GM18499 (cell line): ENCODE data around the gene GPR158.

Experiments used
- ATAC-seq: cut with Tn5 transposase; IDR thresholded peaks from one replicate; pipeline ENCODE4 v1.9.1; 2021; ENCODE audit warnings: moderate number of reproducible peaks; ENCODE audit not compliant: insufficient read depth, unreplicated experiment

GPR158 gene

DNA sequence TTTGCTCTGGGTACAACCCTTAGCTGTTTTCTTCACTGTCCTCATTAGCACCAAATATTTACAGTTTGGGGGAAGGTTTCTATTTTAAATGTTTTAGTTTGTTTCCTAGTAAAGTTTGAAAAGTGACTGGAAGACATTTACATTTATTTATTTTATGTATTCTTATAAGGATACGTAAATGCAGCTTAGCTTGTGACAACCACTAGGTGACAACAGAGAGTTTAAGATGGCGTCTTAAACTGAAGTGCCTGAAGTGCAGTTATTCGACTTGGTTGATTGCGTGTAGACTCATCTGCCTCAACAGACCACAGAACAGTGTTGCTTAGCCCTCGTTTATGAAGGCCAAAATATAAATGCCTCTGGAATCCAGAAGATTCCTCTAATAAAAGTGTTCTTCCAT is 381.1 kb downstream of the GPR158 start:
- ATAC-seq: no peak

DNA sequence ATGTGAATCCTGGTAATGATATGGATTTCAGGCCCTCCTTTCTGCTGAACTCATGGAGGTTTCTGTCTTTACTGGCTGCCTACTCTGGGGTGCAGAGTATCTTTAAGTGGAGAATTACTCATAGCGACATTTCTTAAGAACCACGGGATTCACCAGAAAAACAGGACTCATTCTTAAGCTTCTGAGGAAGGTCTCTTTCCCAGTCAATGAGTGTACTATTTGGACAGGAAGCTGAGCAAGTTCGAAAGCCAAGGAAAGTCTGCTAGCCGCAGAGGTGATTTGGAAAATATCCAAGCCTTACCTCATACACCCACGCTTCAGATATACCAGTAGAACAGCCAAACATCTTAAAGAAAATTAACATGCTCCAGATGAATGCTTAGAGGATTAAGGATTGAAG is 381.7 kb downstream of the GPR158 start:
- ATAC-seq: no peak

GRCh38 chr10:25557136-25557535 is 382.3 kb downstream of the GPR158 start:
- ATAC-seq: no peak

GRCh38 chr10:25561758-25562157 is 387.0 kb downstream of the GPR158 start:
- no peak for ATAC-seq

DNA sequence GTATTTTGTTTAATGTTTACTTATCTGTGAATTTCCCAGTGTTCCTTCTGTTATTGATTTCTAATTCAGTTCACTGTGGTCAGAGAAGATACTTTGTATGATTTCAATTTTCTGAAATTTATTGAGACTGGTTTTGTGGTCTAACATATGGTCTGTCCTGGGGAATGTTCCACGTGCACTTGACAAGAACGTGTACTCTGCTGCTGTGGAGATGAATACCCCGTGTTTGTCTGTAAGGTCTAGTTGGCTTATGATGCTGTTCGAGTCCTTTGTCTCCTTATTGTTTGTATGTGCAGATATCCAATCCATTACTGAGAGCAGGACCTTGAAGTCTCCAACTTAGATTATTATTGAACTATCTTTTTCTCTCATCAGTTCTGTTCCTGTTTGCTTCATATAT is 387.7 kb downstream of the GPR158 start:
- no peak for ATAC-seq

GRCh38 chr10:25564351-25564750 is 389.6 kb downstream of the GPR158 start:
- ATAC-seq: no peak

DNA sequence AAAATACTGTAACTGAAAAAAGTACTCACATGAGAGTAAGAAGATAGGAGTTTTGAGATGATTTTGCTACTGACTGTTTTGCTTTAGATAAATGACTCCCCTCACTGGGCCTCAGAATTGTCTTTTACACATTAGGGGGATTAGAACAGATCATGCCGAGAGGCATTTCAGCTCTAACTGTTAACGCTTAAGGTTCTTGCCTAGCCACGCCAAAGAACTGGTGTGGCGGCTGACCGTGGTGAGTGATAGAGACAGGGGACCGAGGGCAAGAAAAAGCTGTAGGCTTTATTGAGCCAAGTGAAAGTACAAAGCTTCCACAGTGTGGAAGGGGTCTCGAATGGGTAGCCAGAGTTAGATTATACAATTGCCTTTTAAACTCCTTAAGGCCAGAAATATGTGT is 390.8 kb downstream of the GPR158 start:
- ATAC-seq: no peak

DNA sequence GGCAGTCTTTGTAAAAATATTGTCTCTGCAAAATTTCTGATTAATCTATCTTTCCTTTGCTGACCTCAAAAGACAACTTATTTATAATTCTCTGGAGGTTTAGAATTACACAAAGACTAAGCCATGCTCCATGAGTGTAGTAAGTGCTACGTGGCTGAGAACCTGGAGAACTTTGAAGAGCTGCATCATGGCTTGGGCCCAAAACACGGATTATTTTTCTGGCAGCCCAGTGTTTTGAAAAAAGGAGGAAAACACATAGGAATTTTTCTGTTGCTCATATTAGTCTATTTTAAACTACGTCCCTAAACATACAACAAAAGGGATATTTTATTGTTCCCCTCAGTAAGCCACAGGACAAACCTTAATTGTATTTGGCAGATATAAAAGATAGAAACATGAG is 398.5 kb downstream of the GPR158 start:
- ATAC-seq: no peak

DNA sequence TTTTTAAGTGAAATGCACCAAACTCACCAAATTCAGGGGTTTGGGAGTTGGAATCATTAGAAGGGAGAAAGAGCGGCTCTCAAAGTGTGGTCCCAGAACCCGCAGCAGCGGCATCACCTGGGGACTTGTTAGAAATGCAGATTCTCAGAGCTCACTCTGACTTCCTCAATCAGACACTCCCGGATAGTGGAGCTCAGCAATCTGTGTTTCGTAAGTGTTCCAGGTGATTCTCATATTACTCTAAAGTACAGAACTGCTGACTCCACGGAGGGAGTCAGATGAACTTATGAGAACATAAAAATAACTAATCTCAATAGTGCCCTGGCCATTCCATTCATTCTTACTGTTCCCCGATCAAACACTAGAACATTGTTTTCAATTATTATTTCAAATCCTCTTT is 400.5 kb downstream of the GPR158 start:
- no peak for ATAC-seq

GRCh38 chr10:25578061-25578460 is 403.3 kb downstream of the GPR158 start:
- no peak for ATAC-seq

DNA sequence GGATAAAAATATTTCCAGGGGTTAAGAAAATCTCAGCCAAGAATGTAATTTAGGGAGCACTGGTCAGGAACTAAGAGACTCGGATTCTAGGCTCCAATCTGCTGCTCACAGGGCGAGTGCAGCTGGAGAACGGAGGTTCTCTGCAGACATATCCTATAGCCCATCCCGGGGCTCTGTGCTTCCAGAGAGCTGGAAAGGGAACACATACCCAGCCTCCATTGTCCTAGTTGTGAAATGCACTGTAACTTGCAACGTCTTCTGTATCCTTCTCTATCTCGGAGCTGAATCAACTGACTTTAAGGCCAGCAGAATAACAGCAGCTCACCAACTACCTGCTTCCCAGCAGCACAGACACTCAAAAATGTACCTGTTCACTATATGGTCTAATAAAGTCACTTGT is 408.2 kb downstream of the GPR158 start:
- ATAC-seq: no peak

GRCh38 chr10:25600651-25601050 is 425.9 kb downstream of the GPR158 start:
- ATAC-seq: no peak

GRCh38 chr10:25604591-25604990 is 429.8 kb downstream of the GPR158 start:
- no peak for ATAC-seq

DNA sequence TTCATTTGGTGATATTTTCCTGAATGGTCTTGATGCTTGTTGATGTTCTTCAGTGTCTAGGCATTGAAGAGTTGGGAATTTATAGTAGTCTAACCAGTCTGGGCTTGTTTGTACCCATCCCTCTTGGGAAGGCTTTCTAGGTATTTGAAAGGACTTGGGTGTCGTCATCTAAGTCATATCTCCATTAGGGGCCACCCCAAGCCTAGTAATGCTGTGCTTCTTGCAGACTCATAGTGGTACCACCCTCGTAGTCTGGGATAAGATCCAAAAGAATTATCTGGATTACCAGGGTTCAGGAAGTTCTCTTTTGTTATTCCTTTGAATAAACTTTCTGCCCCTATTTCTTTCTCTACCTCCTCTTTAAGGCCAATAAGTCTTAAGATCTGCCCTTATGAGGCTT is 439.9 kb downstream of the GPR158 start:
- no peak for ATAC-seq

DNA sequence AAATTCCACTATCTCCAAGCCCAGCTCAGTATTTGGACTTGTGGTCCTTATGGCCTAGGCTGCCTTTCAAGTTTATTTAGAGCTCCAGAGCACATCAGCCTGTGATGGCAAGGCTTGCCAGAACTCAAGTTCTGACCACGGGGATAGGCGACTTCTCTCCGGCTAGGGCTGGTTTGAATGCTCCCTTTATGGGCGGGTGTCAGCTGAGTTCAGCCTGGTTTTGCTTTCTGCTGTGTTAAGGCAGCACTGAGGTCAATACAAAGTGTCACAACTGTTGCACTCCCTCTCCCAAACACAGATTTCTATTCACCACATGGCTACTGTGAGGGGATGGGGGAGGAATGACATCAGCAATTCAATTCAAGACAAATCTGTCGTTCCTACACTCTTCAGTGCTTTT is 441.1 kb downstream of the GPR158 start:
- ATAC-seq: no peak

DNA sequence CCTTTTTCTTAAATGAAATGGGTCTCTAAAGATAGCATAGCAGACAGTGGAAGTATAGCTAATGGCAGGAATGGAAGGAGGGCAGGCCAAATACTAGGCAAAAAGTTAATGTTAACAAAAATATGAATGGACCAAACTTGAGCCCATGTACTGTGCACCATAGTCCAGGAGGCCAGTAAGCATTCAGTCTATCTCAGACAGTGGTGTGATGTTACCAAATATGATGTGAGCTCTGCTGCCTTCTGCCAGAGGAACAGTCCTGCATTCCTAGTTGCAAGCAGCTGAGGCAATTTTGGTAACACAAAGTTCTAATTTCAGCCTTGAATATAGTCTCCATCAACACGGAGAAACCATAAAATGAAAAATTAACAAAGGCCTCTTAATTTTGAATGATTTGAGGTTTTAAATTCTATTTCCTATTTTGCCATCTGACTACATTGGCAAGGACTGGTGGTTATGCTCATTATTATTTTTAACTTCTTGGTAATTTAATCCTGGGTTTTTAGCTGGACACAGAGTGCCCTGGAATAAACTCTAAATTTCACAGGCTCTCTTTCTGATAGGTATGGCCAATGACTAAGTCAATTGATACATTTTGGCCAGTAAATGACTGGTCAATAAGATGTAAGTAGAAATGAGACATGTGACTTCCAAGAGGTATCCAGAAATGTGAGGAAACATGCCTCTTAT is 442.2 kb downstream of the GPR158 start:
- no peak for ATAC-seq

- no peak for ATAC-seq
Measured at GRCh38 chr10:25627606-25628005, 452.8 kb downstream of the GPR158 start.

DNA sequence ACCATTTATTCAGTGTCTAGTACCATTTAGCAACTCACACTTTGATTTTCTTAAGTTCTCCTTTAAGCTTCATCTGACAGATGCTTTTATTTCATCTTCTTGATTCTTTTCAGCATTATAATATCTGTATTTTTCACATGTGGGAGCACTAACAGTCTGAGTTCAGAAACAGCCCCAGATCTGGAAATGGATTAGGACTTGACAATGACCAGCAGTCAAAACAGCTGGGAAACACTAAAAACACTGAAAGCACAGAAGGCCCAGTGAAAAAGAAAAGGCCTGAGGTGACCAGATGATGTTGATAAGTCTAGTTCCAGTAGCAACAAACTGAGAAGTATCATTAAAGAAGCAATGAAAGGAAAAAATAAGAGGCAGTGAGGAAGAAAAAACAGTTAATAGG is 454.5 kb downstream of the GPR158 start:
- ATAC-seq: no peak

DNA sequence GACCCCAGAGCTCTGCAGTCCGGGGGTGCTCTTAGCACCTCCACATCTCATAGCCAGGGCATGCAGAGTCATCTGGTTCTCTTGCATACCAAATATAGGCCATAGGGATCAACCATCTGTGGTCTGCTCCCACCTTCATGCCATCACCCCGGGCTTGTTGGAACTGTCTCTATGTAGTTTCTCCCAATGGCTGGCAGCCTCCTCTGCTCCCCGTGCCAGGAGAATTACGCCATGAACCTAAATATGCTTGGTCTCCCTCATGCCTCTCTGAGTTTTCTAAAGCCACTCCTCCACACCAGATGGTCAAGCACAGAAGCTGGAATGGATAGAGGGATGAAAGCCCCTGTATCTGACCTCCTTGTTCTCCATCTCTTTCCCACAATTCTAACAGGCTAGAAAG is 456.7 kb downstream of the GPR158 start:
- no peak for ATAC-seq

DNA sequence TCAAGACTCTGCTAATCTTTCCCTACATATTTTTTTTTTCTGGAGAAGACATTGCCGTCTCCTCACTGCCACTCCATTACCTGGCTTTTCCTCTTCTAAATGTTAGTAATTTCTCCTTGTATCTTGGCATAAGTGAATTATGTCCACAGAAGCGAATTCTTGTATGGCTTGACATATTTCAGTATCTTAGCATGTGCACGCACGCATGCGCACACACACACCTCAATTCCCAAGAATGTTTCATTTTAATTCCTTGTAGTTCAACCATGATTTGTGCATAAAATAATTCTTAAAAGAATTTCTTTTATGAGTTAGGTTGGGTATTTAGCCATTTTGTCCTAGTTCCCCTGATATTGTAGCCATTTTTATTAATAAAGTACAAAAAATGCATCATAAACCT is 458.0 kb downstream of the GPR158 start:
- ATAC-seq: no peak

- no peak for ATAC-seq
Measured at GRCh38 chr10:25633542-25633941, 458.7 kb downstream of the GPR158 start.

GRCh38 chr10:25639646-25640045 is 464.8 kb downstream of the GPR158 start:
- no peak for ATAC-seq

DNA sequence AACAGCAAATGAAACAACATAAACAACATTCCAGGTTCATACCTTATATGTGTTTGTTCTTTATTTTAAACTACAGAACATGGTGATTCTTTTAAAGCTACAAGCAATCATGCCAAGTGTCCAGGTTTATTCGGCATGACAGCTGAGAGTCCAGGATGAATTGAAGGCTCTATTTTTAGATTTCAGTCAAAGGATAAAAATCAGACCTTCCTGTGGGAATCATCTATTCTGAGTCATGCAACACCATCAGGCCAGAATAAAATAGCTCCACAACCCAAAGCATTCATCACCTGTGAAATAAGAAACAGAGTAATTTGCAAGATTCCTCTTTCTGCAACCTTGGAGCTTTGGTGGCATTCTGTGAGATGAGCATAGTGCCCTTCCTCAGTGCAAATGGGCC is 466.8 kb downstream of the GPR158 start:
- no peak for ATAC-seq
